Mesenchymal stem cell (in vitro differentiated cells and primary cell): Measurements from ENCODE around the gene KSR1.
A peak's percentile ranks its signal among the peaks of the same experiment; 100 is the strongest.

ENCODE experiments used
- DNase-seq: peaks from one replicate; pipeline ENCODE4 v3.0.0-alpha.2; 2013
- H2AFZ ChIP-seq: one replicate; pipeline ENCODE4 v1.6.1; 2013; ENCODE audit warnings: low read depth, mild to moderate bottlenecking, control low read depth, inconsistent platforms, low read length, moderate library complexity
- H2AK5ac ChIP-seq: 2 replicates; pipeline ENCODE4 v1.6.1; 2013; ENCODE audit warnings: low read length, moderate library complexity, mild to moderate bottlenecking, inconsistent platforms; ENCODE audit not compliant: severe bottlenecking
- H2BK120ac ChIP-seq: one replicate; pipeline ENCODE4 v1.6.1; 2013; ENCODE audit warnings: low read depth, mild to moderate bottlenecking, inconsistent platforms, low read length, moderate library complexity
- H2BK12ac ChIP-seq, 2 experiments: one replicate each; pipeline ENCODE4 v1.6.1; 2013; ENCODE audit warnings: inconsistent platforms in 2 of 2, low read length in 2 of 2, mild to moderate bottlenecking in 2 of 2, moderate library complexity in 2 of 2, control low read depth in 1 of 2
- H2BK15ac ChIP-seq: one replicate; pipeline ENCODE4 v1.6.1; 2013; ENCODE audit warnings: mild to moderate bottlenecking, low read depth, inconsistent platforms; ENCODE audit not compliant: poor library complexity, severe bottlenecking
- H2BK5ac ChIP-seq: 2 replicates; pipeline ENCODE4 v1.6.1; 2013; ENCODE audit warnings: low read depth, mild to moderate bottlenecking, low read length, control low read depth, inconsistent platforms; ENCODE audit not compliant: poor library complexity, severe bottlenecking
- H3K14ac ChIP-seq, 2 experiments: one replicate each; pipeline ENCODE4 v1.6.1; 2013; ENCODE audit warnings: inconsistent platforms in 2 of 2, low read length in 2 of 2, control low read depth in 1 of 2, mild to moderate bottlenecking in 1 of 2, moderate library complexity in 1 of 2
- H3K18ac ChIP-seq, 2 experiments: one replicate each; pipeline ENCODE4 v1.6.1; 2013; ENCODE audit warnings: inconsistent platforms in 2 of 2, low read length in 2 of 2, control low read depth in 1 of 2, low read depth in 1 of 2, mild to moderate bottlenecking in 1 of 2
- H3K23ac ChIP-seq, 2 experiments: one replicate each; pipeline ENCODE4 v1.6.1; 2013; ENCODE audit warnings: inconsistent platforms in 2 of 2, low read length in 2 of 2, mild to moderate bottlenecking in 2 of 2, moderate library complexity in 2 of 2, control low read depth in 1 of 2
- H3K27ac ChIP-seq: 2 replicates; pipeline ENCODE4 v1.5.1; 2013; ENCODE audit warnings: mild to moderate bottlenecking, moderate library complexity, low read length, control low read depth, inconsistent platforms; ENCODE audit not compliant: poor library complexity, severe bottlenecking
- H3K27me3 ChIP-seq, 2 experiments: 2 replicates each; pipeline versions ENCODE4 v1.6.1 to v1.7.0; 2013; ENCODE audit warnings: low read length in 2 of 2, mild to moderate bottlenecking in 2 of 2, moderate library complexity in 2 of 2, control low read depth in 1 of 2, inconsistent platforms in 1 of 2; ENCODE audit not compliant: control insufficient read depth in 1 of 2, insufficient read depth in 1 of 2
- H3K36me3 ChIP-seq, 2 experiments: 2 replicates each; pipeline versions ENCODE4 v1.6.1 to v1.7.0; 2013; ENCODE audit warnings: low read length in 2 of 2, control low read depth in 1 of 2, inconsistent platforms in 1 of 2, low read depth in 1 of 2, mild to moderate bottlenecking in 1 of 2; ENCODE audit not compliant: insufficient read depth in 2 of 2, control insufficient read depth in 1 of 2
- H3K4ac ChIP-seq, 2 experiments: one replicate each; pipeline ENCODE4 v1.6.1; 2013; ENCODE audit warnings: inconsistent platforms in 2 of 2, low read length in 2 of 2, mild to moderate bottlenecking in 2 of 2, moderate library complexity in 2 of 2, control low read depth in 1 of 2, low read depth in 1 of 2
- H3K4me1 ChIP-seq: 2 replicates; pipeline ENCODE4 v1.6.1; 2013; ENCODE audit warnings: low read depth, low read length, control low read depth; ENCODE audit not compliant: control insufficient read depth, insufficient read depth
- H3K4me2 ChIP-seq: 2 replicates; pipeline ENCODE4 v1.6.1; 2013; ENCODE audit warnings: low read length, mild to moderate bottlenecking, inconsistent platforms; ENCODE audit not compliant: poor library complexity, severe bottlenecking
- H3K4me3 ChIP-seq, 2 experiments: 2 replicates each; pipeline versions ENCODE4 v1.5.1 to v1.7.0; 2013; ENCODE audit warnings: low read length in 2 of 2, mild to moderate bottlenecking in 2 of 2, control low read depth in 1 of 2, low read depth in 1 of 2; ENCODE audit not compliant: insufficient read depth in 1 of 2
- H3K79me1 ChIP-seq: replicated peaks from 2 replicates; pipeline ENCODE4 v1.6.1; 2013; ENCODE audit warnings: mild to moderate bottlenecking, control low read depth, low read length, inconsistent platforms; ENCODE audit not compliant: poor library complexity, severe bottlenecking
- H3K9ac ChIP-seq: 2 replicates; pipeline ENCODE4 v1.7.0; 2013; ENCODE audit warnings: mild to moderate bottlenecking, low read length, moderate library complexity
- H3K9me3 ChIP-seq: 2 replicates; pipeline ENCODE4 v1.7.0; 2013; ENCODE audit warnings: mild to moderate bottlenecking, low read length; ENCODE audit not compliant: control insufficient read depth
- H4K8ac ChIP-seq: one replicate; pipeline ENCODE4 v1.6.1; 2013; ENCODE audit warnings: inconsistent platforms, mild to moderate bottlenecking, low read length, moderate library complexity
- H4K91ac ChIP-seq: one replicate; pipeline ENCODE4 v1.6.1; 2013; ENCODE audit warnings: mild to moderate bottlenecking, low read length, inconsistent platforms
- WGBS: methylation state at CpG from one replicate; pipeline ENCODE4 v1.1.7; 2013; ENCODE audit warnings: mixed read lengths; 5-methylcytosine and 5-hydroxymethylcytosine counted together

The KSR1 gene

DNA sequence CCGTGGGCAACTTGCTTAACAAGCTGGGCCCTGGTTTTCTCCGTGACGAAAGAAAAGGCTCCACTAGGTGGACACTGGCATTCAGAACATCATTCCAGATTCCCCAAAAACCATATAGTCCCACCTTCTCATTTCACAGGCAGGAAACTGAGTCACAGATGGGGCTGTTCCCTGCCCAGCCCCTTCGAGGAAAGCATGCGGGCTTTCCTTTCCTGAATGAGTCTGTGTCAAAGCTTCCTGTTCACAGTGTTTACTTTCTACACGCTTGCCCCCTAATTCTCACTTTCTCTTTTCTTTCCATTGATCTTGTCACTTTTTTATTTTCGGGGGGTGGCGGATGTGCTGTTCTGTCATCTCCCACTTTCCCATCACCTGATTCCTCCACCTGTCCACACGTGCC lies 164.5 kb downstream of the KSR1 start:
- H3K27ac ChIP-seq, result no peak overlapping the region
- peaks cover 54 to 83% of the 10 kb centered on the region in 2 experiments for H3K36me3 ChIP-seq
- no peak overlapping the region for H2BK15ac ChIP-seq
- DNase-seq, result no peak
- peaks cover 1% of the 10 kb centered on the region for H3K79me1 ChIP-seq
- no peak overlapping the region for H3K4ac ChIP-seq
- H2AFZ ChIP-seq, result no peak overlapping the region
- no peak overlapping the region for H2AK5ac ChIP-seq
- H3K27me3 ChIP-seq, result no peaks in the 10 kb centered on the region
- H2BK5ac ChIP-seq, result no peak overlapping the region
- H3K18ac ChIP-seq, result no peak overlapping the region
- H3K14ac ChIP-seq, result no peak overlapping the region
- H3K9me3 ChIP-seq, result no peaks in the 10 kb centered on the region
- H2BK120ac ChIP-seq, result no peak overlapping the region
- H4K8ac ChIP-seq, result no peak overlapping the region
- no peak overlapping the region for H3K23ac ChIP-seq
- H3K4me1 ChIP-seq, result no peaks in the 10 kb centered on the region
- no peak overlapping the region for H3K4me2 ChIP-seq
- H4K91ac ChIP-seq, result no peak overlapping the region
- H3K4me3 ChIP-seq, result no peak overlapping the region
- H2BK12ac ChIP-seq, result no peak overlapping the region
- no peak overlapping the region for H3K9ac ChIP-seq
- WGBS, result 92% methylated on average over 9 of the region's 9 CpGs

DNA sequence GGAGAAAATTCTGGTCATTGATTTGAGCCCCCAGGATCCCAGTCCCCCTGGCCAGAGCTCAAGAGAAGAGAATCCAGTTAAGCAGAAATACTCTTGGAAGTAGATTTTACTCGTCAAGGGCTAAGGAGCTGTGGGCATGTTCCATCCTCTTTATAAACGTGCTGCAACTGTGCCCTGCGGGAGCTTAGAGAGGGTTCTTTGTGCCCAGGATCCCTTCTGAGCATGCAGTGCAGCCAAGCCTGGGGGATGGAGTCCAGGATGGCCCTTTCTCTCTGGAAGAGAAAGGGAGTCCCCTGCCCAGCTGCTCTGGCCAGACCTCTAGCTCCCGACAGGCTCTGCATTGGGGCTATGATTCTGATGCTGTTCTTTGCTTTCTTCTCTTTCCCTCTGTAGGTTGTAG lies 165.3 kb downstream of the KSR1 start:
- 89% methylated on average over 4 of the region's 4 CpGs for WGBS
- H2BK5ac ChIP-seq, result no peak overlapping the region
- no peaks in the 10 kb centered on the region for H3K27me3 ChIP-seq
- no peak overlapping the region for H2AFZ ChIP-seq
- H2BK15ac ChIP-seq, result peak overlapping the region; percentile 32
- DNase-seq, result no peak
- H3K18ac ChIP-seq, result no peak overlapping the region
- no peak overlapping the region for H4K8ac ChIP-seq
- H3K36me3 ChIP-seq, result peaks cover 53 to 89% of the 10 kb centered on the region in 2 experiments
- no peak overlapping the region for H3K4me2 ChIP-seq
- no peaks in the 10 kb centered on the region for H3K4me1 ChIP-seq
- H4K91ac ChIP-seq, result no peak overlapping the region
- no peak overlapping the region for H3K27ac ChIP-seq
- no peak overlapping the region for H2AK5ac ChIP-seq
- H3K14ac ChIP-seq, result no peak overlapping the region
- no peak overlapping the region for H2BK120ac ChIP-seq
- H3K79me1 ChIP-seq, result peaks cover 1% of the 10 kb centered on the region
- H3K9me3 ChIP-seq, result no peaks in the 10 kb centered on the region
- no peak overlapping the region for H3K4ac ChIP-seq
- no peak overlapping the region for H2BK12ac ChIP-seq
- no peak overlapping the region for H3K23ac ChIP-seq
- no peak overlapping the region for H3K4me3 ChIP-seq
- H3K9ac ChIP-seq, result no peak overlapping the region

DNA sequence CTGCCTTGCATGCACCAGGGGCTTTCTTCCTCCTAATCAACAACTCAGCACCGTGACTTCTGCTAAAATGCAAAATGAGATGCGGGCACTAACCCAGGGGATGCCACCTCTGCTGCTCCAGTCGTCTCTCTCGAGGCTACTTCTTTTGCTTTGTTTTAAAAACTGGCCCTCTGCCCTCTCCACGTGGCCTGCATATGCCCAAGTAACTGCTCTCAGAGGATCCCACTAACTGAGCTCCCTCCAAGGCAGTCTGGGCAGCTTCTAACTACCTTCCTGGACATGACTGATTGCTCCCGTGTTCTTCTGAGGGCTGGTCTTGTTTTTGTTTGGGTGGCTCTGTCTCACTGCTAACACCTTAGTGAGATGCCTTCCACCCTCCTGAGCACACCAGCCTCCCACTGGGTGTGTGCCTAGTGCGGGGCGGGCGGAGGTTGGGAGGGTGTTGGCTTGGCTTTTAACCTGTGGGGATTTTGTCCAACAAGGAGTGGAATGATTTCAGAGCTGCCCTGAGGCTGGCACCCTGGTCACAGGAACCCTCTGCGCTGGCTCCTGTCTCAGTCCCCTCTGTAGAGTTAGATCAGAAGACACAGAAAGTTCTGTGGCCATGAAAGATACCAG lies 165.8 kb downstream of the KSR1 start:
- Histone ChIP-seq H3K9me3 (no peaks in the 10 kb centered on the region), H3K4me1 (no peaks in the 10 kb centered on the region), H3K27me3 (no peaks in the 10 kb centered on the region), H2BK120ac (no peak overlapping the region), H4K91ac (no peak overlapping the region), H3K79me1 (peaks cover 1% of the 10 kb centered on the region), H4K8ac (no peak overlapping the region), H2BK12ac (no peak overlapping the region), H2BK5ac (no peak overlapping the region), H2AK5ac (no peak overlapping the region), H3K14ac (no peak overlapping the region), H3K9ac (no peak overlapping the region), H3K4me2 (no peak overlapping the region), H3K18ac (no peak overlapping the region), H3K23ac (no peak overlapping the region), H2BK15ac (peak overlapping the region; percentile 32), H3K4me3 (no peak overlapping the region), H3K27ac (no peak overlapping the region), H3K36me3 (peaks cover 52 to 85% of the 10 kb centered on the region in 2 experiments), H3K4ac (no peak overlapping the region), H2AFZ (no peak overlapping the region)
- WGBS, result 92% methylated on average over 10 of the region's 10 CpGs
- DNase-seq, result no peak

DNA sequence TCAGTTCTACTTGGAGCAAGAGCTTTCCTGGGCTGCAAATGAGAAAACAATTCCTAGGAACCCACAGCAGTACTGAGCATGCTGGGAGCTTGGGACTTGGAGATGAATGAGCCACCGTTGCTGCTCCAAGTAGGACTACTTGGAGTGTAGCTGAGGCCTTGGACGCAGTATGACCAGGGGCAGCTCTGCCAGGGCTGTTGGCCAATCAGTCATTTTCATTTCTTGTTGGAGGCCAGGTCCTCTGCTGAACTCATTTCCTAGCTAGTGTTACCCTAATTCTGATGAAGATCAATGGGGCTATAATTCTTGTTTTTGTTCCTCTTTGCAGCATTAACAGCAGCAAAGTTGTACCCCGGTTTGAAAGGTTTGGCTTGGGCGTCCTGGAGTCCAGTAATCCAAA lies 166.7 kb downstream of the KSR1 start:
- Histone ChIP-seq H3K4ac (no peak overlapping the region), H3K23ac (no peak overlapping the region), H2BK12ac (no peak overlapping the region), H3K79me1 (peaks cover 1% of the 10 kb centered on the region), H2AFZ (no peak overlapping the region), H3K27me3 (no peaks in the 10 kb centered on the region), H3K18ac (no peak overlapping the region), H2AK5ac (no peak overlapping the region), H4K91ac (no peak overlapping the region), H3K36me3 (peaks cover 45 to 79% of the 10 kb centered on the region in 2 experiments), H2BK120ac (no peak overlapping the region), H3K9ac (no peak overlapping the region), H3K14ac (no peak overlapping the region), H3K4me2 (no peak overlapping the region), H3K27ac (no peak overlapping the region), H2BK15ac (no peak overlapping the region), H3K9me3 (no peaks in the 10 kb centered on the region), H3K4me1 (no peaks in the 10 kb centered on the region), H2BK5ac (no peak overlapping the region), H3K4me3 (no peak overlapping the region), H4K8ac (no peak overlapping the region)
- DNase-seq, result no peak
- WGBS, result 97% methylated on average over 4 of the region's 4 CpGs
